ENCODE measurements around the gene IMP4. TPM values are rescaled to one million over a fixed set of nuclear protein-coding genes. Genes with fewer than 3 reads are reported as not detected.

The IMP4 gene
- total RNA-seq, 1 donor from 2014 or later = 48.5 TPM

DNA sequence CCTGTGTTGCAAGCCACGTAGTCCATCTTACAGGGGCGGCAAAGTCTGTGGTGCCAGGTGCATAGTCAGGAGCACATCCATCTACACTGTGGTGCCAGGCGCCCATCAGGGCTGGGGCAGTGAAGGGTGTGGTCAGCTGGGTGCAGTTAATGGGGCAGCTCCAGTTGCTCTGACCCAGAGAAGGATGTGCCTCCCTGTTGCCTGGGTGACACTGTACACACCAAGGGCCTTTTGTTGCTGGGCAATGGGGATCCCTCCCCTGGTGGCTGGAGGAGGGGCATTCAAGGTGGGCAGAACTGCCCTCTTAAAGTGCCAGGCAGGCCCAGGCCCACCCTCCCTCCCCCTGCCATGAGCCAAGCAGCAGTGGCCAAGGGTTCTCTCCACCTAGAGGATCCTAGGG, 28.3 kb upstream of the IMP4 start:
- Mint-ChIP-seq H3K27ac (ENCODE audit: unreplicated experiment) (no peak overlapping the region), H3K36me3 (ENCODE audit: unreplicated experiment) (no peaks in the 10 kb centered on the region), H3K4me3 (ENCODE audit: unreplicated experiment) (no peak overlapping the region), H3K9me3 (ENCODE audit: unreplicated experiment) (no peaks in the 10 kb centered on the region), H3K4me1 (ENCODE audit: unreplicated experiment) (no peaks in the 10 kb centered on the region), H3K27me3 (ENCODE audit: unreplicated experiment) (no peaks in the 10 kb centered on the region)
- TF ChIP-seq, protein P1, sequence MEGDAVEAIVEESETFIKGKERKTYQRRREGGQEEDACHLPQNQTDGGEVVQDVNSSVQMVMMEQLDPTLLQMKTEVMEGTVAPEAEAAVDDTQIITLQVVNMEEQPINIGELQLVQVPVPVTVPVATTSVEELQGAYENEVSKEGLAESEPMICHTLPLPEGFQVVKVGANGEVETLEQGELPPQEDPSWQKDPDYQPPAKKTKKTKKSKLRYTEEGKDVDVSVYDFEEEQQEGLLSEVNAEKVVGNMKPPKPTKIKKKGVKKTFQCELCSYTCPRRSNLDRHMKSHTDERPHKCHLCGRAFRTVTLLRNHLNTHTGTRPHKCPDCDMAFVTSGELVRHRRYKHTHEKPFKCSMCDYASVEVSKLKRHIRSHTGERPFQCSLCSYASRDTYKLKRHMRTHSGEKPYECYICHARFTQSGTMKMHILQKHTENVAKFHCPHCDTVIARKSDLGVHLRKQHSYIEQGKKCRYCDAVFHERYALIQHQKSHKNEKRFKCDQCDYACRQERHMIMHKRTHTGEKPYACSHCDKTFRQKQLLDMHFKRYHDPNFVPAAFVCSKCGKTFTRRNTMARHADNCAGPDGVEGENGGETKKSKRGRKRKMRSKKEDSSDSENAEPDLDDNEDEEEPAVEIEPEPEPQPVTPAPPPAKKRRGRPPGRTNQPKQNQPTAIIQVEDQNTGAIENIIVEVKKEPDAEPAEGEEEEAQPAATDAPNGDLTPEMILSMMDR (IDR thresholded peaks at IDR 0.05) = no peak
- DNase-seq (ENCODE audit: extremely low spot score, unreplicated experiment) = no peak

DNA sequence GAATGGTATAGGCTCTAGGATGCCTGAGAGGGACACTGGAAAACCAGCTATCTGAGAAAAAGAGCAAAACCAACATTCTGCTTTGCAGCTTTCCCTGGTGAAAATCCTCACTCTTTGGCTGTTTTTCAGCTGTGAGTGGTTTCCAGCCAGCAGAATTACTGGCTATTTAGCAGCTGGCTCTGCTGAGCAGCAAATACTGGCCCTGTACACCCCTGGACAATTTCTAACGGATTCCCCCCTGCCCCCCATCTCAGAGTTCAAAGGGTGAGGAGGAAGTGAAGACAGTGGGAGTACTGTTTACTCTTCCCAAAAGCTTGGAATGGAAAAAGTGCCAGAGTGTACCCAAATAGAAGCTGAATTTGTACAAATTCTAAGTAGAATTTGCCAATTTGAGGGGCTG, 26.1 kb upstream of the IMP4 start:
- Mint-ChIP-seq H3K9me3 (ENCODE audit: unreplicated experiment) (no peaks in the 10 kb centered on the region), H3K4me1 (ENCODE audit: unreplicated experiment) (no peaks in the 10 kb centered on the region), H3K27me3 (ENCODE audit: unreplicated experiment) (peaks cover 14% of the 10 kb centered on the region), H3K27ac (ENCODE audit: unreplicated experiment) (no peak overlapping the region), H3K4me3 (ENCODE audit: unreplicated experiment) (no peak overlapping the region), H3K36me3 (ENCODE audit: unreplicated experiment) (no peaks in the 10 kb centered on the region)
- DNase-seq (ENCODE audit: extremely low spot score, unreplicated experiment) = no peak
- TF ChIP-seq, protein P1 (IDR thresholded peaks at IDR 0.05) = no peak

DNA sequence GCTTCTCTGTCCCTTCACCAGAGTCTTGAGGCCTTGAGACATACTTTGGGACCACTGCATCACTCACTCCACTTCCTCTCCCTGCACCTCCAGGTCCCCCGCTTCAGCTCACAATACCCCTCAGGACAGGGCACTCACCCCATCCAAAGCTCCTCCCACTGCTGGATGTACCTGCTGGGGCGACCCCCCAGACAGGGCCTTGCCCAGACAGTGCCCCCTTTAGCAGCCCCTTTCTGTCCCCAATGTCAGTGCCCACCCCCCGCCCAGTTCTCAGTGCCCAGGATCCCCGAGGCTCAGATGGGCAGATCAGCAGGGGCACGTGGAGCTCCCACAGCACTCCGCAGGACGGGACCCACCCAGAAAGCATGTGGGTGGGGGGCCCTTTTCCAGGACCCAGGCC, 23.8 kb upstream of the IMP4 start:
- TF ChIP-seq, protein P1 (IDR thresholded peaks at IDR 0.05) = no peak
- H3K27me3 Mint-ChIP-seq (ENCODE audit: unreplicated experiment) = peaks cover 25% of the 10 kb centered on the region
- H3K4me3 Mint-ChIP-seq (ENCODE audit: unreplicated experiment) = no peak overlapping the region

DNA sequence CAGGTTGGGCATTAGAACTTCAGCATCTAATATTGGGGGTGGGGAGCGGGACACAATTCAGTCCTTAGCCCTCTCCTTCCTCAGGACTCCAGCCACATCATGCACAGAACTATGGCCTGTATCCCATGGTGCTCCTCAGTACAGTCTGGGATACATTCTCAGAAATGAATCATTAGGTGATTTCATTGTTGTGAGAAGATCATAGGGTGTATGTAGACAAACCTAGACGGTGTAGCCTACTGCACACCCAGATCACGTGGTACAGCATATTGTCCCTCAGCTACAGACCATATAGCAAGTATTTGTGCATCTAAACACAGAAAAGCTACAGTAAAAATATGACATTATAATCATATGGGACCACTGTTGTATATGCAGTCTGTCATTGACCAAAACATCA, 23.2 kb upstream of the IMP4 start:
- H3K27me3 Mint-ChIP-seq (ENCODE audit: unreplicated experiment) = peaks cover 31% of the 10 kb centered on the region
- TF ChIP-seq, protein P1 (IDR thresholded peaks at IDR 0.05) = no peak
- no peaks in the 10 kb centered on the region for H3K4me1 Mint-ChIP-seq (ENCODE audit: unreplicated experiment)
- no peak overlapping the region for H3K4me3 Mint-ChIP-seq (ENCODE audit: unreplicated experiment)
- no peak for DNase-seq (ENCODE audit: extremely low spot score, unreplicated experiment)
- H3K27ac Mint-ChIP-seq (ENCODE audit: unreplicated experiment) = no peak overlapping the region
- H3K36me3 Mint-ChIP-seq (ENCODE audit: unreplicated experiment) = no peaks in the 10 kb centered on the region
- no peaks in the 10 kb centered on the region for H3K9me3 Mint-ChIP-seq (ENCODE audit: unreplicated experiment)

More for the DNA sequence above, 23.8 kb upstream of the IMP4 start:
- DNase-seq (ENCODE audit: extremely low spot score, unreplicated experiment) = peak; percentile 82
- Mint-ChIP-seq H3K36me3 (ENCODE audit: unreplicated experiment) (no peaks in the 10 kb centered on the region), H3K4me1 (ENCODE audit: unreplicated experiment) (no peaks in the 10 kb centered on the region), H3K9me3 (ENCODE audit: unreplicated experiment) (no peaks in the 10 kb centered on the region), H3K27ac (ENCODE audit: unreplicated experiment) (no peak overlapping the region)

DNA sequence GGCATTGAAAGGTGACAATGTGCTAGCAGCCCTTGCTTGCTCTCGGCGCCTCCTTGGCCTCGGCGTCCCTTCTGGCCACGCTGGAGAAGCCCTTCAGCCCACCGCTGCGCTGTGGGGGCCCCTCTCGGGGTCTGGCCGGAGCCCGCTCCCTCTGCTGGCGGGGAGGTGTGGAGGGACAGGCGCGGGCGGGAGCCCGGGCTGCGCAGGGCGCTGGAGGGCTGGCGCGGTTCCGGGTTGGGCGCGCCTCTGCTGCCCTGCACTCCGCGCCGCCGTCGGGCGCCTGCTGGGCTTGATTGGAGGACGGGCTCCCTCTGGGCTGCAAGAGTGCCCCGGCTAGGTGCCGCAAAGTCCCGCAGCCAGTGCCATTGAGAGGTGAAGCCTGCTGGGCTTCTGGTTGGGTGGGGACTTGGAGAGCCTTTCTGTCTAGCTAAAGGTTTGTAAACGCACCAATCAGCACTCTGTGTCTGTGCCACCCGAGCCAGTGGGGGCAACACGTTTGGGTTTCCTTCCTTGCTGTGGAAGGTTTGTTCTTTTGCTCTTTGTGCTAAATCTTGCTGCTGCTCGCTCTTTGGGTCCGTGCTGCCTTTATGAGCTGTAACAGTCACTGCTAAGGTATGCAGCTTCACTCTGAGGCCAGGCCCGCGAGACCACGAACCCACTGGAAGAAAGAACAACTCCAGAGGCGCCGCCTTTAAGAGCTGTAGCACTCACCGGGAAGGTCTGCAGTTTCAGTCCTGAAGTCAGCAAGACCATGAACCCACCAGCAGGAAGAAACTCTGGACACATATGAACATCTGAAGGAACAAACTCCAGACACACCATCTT, 14.8 kb upstream of the IMP4 start:
- Mint-ChIP-seq H3K36me3 (ENCODE audit: unreplicated experiment) (no peaks in the 10 kb centered on the region), H3K4me1 (ENCODE audit: unreplicated experiment) (peaks cover 9% of the 10 kb centered on the region), H3K4me3 (ENCODE audit: unreplicated experiment) (no peak overlapping the region), H3K27me3 (ENCODE audit: unreplicated experiment) (peaks cover 45% of the 10 kb centered on the region), H3K9me3 (ENCODE audit: unreplicated experiment) (no peaks in the 10 kb centered on the region), H3K27ac (ENCODE audit: unreplicated experiment) (no peak overlapping the region)
- TF ChIP-seq, protein P1 (IDR thresholded peaks at IDR 0.05) = no peak
- peak; percentile 84 for DNase-seq (ENCODE audit: extremely low spot score, unreplicated experiment)

All from osteocyte (in vitro differentiated cells).